MCF 10A (cell line): ENCODE measurements around the gene FYCO1. TPM values are rescaled to one million over a fixed set of nuclear protein-coding genes. Genes with fewer than 3 reads are reported as not detected.

Experiments
- BruUV-seq: library from RNA; stranded (reverse); fragments of 400-500 nt; replicated peaks from 2 replicates; lab custom pipeline; 2021; lab: Mats Ljungman, UMichigan
- CTCF ChIA-PET: fragments of 300-600 bp; sonication (Branson Sonifier 250); formaldehyde crosslinking; extraction: SDS; loops from one replicate; lab custom pipeline; 2021; ENCODE audit warnings: antibody characterized with exemption, inconsistent platforms; lab: Yijun Ruan, JAX
- POLR2A ChIA-PET: fragments of 300-600, 350-650 bp; sonication (Branson Sonifier 250); formaldehyde crosslinking; extraction: SDS; loops from one replicate; lab custom pipeline; 2020; ENCODE audit warnings: antibody characterized with exemption, inconsistent platforms; lab: Yijun Ruan, JAX
- DNase-seq: peaks from one replicate; pipeline ENCODE4 v3.0.0-alpha.2; 2018; ENCODE audit not compliant: unreplicated experiment
- H3K27ac Mint-ChIP-seq: one replicate; pipeline ENCODE4 v1.8.0; 2022; ENCODE audit warnings: mild to moderate bottlenecking, low read depth, mixed read lengths; ENCODE audit not compliant: unreplicated experiment
- H3K27me3 Mint-ChIP-seq: one replicate; pipeline ENCODE4 v1.8.0; 2022; ENCODE audit warnings: mixed read lengths; ENCODE audit not compliant: insufficient read depth, unreplicated experiment
- H3K36me3 Mint-ChIP-seq: one replicate; pipeline ENCODE4 v1.8.0; 2022; ENCODE audit warnings: mild to moderate bottlenecking, moderate library complexity, mixed read lengths; ENCODE audit not compliant: insufficient read depth, unreplicated experiment
- H3K4me1 Mint-ChIP-seq: one replicate; pipeline ENCODE4 v1.8.0; 2022; ENCODE audit warnings: mixed read lengths; ENCODE audit not compliant: insufficient read depth, unreplicated experiment
- H3K4me3 Mint-ChIP-seq: one replicate; pipeline ENCODE4 v1.8.0; 2022; ENCODE audit warnings: mild to moderate bottlenecking, moderate library complexity, mixed read lengths; ENCODE audit not compliant: unreplicated experiment
- H3K9me3 Mint-ChIP-seq: one replicate; pipeline ENCODE4 v1.8.0; 2022; ENCODE audit warnings: mixed read lengths; ENCODE audit not compliant: unreplicated experiment
- CTCF ChIP-seq: fragments of 200-600 bp; IDR thresholded peaks from one replicate; pipeline ENCODE4 v1.8.0; 2022; ENCODE audit warnings: antibody characterized with exemption, mild to moderate bottlenecking; ENCODE audit not compliant: unreplicated experiment
- intact Hi-C: fragments of 100-400 bp; cut with micrococcal nuclease; formaldehyde crosslinking; loops from 2 replicates; pipeline ENCODE4 v1.14.1; 2022
- total RNA-seq: library from RNA; stranded (reverse); gene quantifications from 2 replicates; pipeline ENCODE4 v1.2.3, GENCODE V29; 2022

The FYCO1 gene
- total RNA-seq, 1 experiment from 2014 or later, result 18.4 TPM

- Mint-ChIP-seq H3K27ac (no peak overlapping the region), H3K4me1 (no peaks in the 10 kb centered on the region), H3K27me3 (no peaks in the 10 kb centered on the region), H3K9me3 (no peaks in the 10 kb centered on the region), H3K36me3 (peaks cover 68% of the 10 kb centered on the region), H3K4me3 (no peak overlapping the region)
- TF ChIP-seq CTCF, result no peak
- no peak for DNase-seq
- ChIA-PET CTCF (interaction anchor here (0.7 to 2.7 kb wide), 5 partner anchors 9 to 421 kb away, joined by 3 to 11 read pairs (median 3); no protein-coding TSS in a partner anchor), POLR2A (no interaction called here)
- intact Hi-C loops, result no loop called here
- BruUV-seq, result no TSS peak
Measured at GRCh38 chr3:45957586-45957985, 38.0 kb downstream of the FYCO1 start.

- ChIA-PET CTCF (interaction anchor here (0.7 kb wide), 1 partner anchor 17 kb away, joined by 7 read pairs; no protein-coding TSS in a partner anchor), POLR2A (no interaction called here)
- TF ChIP-seq CTCF, result no peak
- BruUV-seq, result no TSS peak
- no peak overlapping the region for H3K27ac Mint-ChIP-seq
- H3K4me1 Mint-ChIP-seq, result no peaks in the 10 kb centered on the region
- no peaks in the 10 kb centered on the region for H3K9me3 Mint-ChIP-seq
- DNase-seq, result no peak
- H3K36me3 Mint-ChIP-seq, result peaks cover 72% of the 10 kb centered on the region
- H3K4me3 Mint-ChIP-seq, result no peak overlapping the region
- no peaks in the 10 kb centered on the region for H3K27me3 Mint-ChIP-seq
- intact Hi-C loops, result no loop called here
Measured at GRCh38 chr3:45955706-45956105, 39.9 kb downstream of the FYCO1 start.

- no peak for DNase-seq
- no peak overlapping the region for H3K4me3 Mint-ChIP-seq
- no peaks in the 10 kb centered on the region for H3K27me3 Mint-ChIP-seq
- no peaks in the 10 kb centered on the region for H3K9me3 Mint-ChIP-seq
- intact Hi-C loops, result no loop called here
- peaks cover 67% of the 10 kb centered on the region for H3K36me3 Mint-ChIP-seq
- TF ChIP-seq CTCF, result no peak
- H3K27ac Mint-ChIP-seq, result no peak overlapping the region
- BruUV-seq, result no TSS peak
- ChIA-PET POLR2A (no interaction called here), CTCF (no interaction called here)
- no peaks in the 10 kb centered on the region for H3K4me1 Mint-ChIP-seq
Measured at GRCh38 chr3:45955017-45955647, 40.5 kb downstream of the FYCO1 start.

GRCh38 chr3:45954306-45954705 is 41.3 kb downstream of the FYCO1 start:
- BruUV-seq, result no TSS peak
- intact Hi-C loops, result no loop called here
- Mint-ChIP-seq H3K27ac (no peak overlapping the region), H3K9me3 (no peaks in the 10 kb centered on the region), H3K36me3 (peaks cover 61% of the 10 kb centered on the region), H3K27me3 (no peaks in the 10 kb centered on the region), H3K4me3 (no peak overlapping the region), H3K4me1 (no peaks in the 10 kb centered on the region)
- no peak for TF ChIP-seq CTCF
- CTCF ChIA-PET, result interaction anchor here (0.6 to 3.3 kb wide), 2 partner anchors 16 to 35 kb away, joined by 3 to 13 read pairs; no protein-coding TSS in a partner anchor
- no peak for DNase-seq
- POLR2A ChIA-PET, result no interaction called here
